Progenitor cell of endocrine pancreas (in vitro differentiated cells): ENCODE measurements around the gene RTP5. TPM values are rescaled to one million over a fixed set of nuclear protein-coding genes. Genes with fewer than 3 reads are reported as not detected.

Experiments
- total RNA-seq: library from RNA; stranded (reverse); gene quantifications from 2 replicates; pipeline ENCODE4 v1.2.1, GENCODE V29; 2021

Gene RTP5
- total RNA-seq, 1 donor from 2014 or later = not detected

Other genes with a start within 250 kb of the RTP5 start
- 55.8 and 61.0 TPM in 2 replicates for gene THAP4, start 232.6 kb upstream of the RTP5 start, total RNA-seq
- 142 and 143 TPM in 2 replicates for gene ATG4B, start 232.0 kb upstream of the RTP5 start, total RNA-seq
- gene DTYMK, start 182.9 kb upstream of the RTP5 start, total RNA-seq = 51.4 and 54.4 TPM in 2 replicates
- gene ING5, start 167.7 kb upstream of the RTP5 start, total RNA-seq = 57.8 and 65.9 TPM in 2 replicates
- gene D2HGDH, start 135.1 kb upstream of the RTP5 start, total RNA-seq = 28.8 and 34.8 TPM in 2 replicates
- 0.51 and 0.84 TPM in 2 replicates for gene GAL3ST2, start 92.9 kb upstream of the RTP5 start, total RNA-seq
- gene NEU4, start 60.5 kb upstream of the RTP5 start, total RNA-seq = 1.3 and 1.4 TPM in 2 replicates
- not detected in 2 replicates for gene PDCD1, start 10.8 kb upstream of the RTP5 start, total RNA-seq